Erythroblast (primary cell): ENCODE measurements around the gene FDXACB1.

Source experiments
- GATA1 ChIP-seq: IDR thresholded peaks from 2 replicates; pipeline ENCODE4 v1.6.1; 2011; ENCODE audit warnings: low read depth, mild to moderate bottlenecking, control low read depth, low read length, moderate library complexity
- POLR2A ChIP-seq: IDR thresholded peaks from 2 replicates; pipeline ENCODE4 v1.6.1; 2011; ENCODE audit warnings: mild to moderate bottlenecking, low read length

DNA sequence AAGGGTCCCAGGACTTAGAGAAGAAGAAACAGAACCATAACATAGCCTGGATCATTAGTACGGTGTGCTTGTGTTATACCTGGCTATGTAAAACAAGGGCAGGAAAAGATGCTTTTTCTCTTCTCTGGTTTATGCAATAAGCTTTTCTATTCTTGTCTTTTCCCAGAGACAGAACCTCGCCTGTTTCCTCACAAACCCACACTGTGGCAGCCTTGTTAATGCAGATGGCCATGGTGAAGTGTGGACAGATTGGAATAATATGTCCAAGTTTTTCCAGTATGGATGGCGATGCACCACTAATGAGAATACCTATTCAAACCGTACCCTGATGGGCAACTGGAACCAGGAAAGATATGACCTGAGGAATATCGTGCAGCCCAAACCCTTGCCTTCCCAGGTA is 3.2 kb upstream of the FDXACB1 start:
- TF ChIP-seq POLR2A = no peak
- no peak for TF ChIP-seq GATA1
